KMS-11 (cell line): ENCODE results near the gene PDE11A.

ENCODE experiments used
- H2AFZ ChIP-seq: fragments of 200-600 bp; sonication (generic); 2 replicates; pipeline ENCODE4 v1.6.1; 2016; ENCODE audit warnings: antibody characterized with exemption, mixed run types, low read depth
- H3K27ac ChIP-seq: fragments of 200-600 bp; sonication (generic); 2 replicates; pipeline ENCODE4 v1.6.1; 2016; ENCODE audit warnings: mild to moderate bottlenecking, mixed run types
- H3K27me3 ChIP-seq: fragments of 200-600 bp; sonication (generic); 2 replicates; pipeline ENCODE4 v1.6.1; 2017; ENCODE audit warnings: mild to moderate bottlenecking, low read depth, mixed run types, moderate library complexity; ENCODE audit not compliant: insufficient read depth
- H3K36me3 ChIP-seq: fragments of 200-600 bp; sonication (generic); 2 replicates; pipeline ENCODE4 v1.6.1; 2017; ENCODE audit warnings: mild to moderate bottlenecking, mixed run types; ENCODE audit not compliant: insufficient read depth
- H3K4me1 ChIP-seq: fragments of 200-600 bp; sonication (generic); 2 replicates; pipeline ENCODE4 v1.6.1; 2016; ENCODE audit warnings: mild to moderate bottlenecking, low read depth, mixed run types; ENCODE audit not compliant: poor library complexity, severe bottlenecking
- H3K4me2 ChIP-seq: fragments of 200-600 bp; sonication (generic); 2 replicates; pipeline ENCODE4 v1.7.0; 2016; ENCODE audit warnings: mild to moderate bottlenecking, mixed run types
- H3K4me3 ChIP-seq: fragments of 200-600 bp; sonication (generic); IDR thresholded peaks from 2 replicates; pipeline ENCODE4 v1.6.1; 2017; ENCODE audit warnings: low read depth, low read length, mixed read lengths; ENCODE audit not compliant: insufficient read depth
- H3K79me2 ChIP-seq: fragments of 200-600 bp; sonication (generic); 2 replicates; pipeline ENCODE4 v1.6.1; 2016; ENCODE audit warnings: low read depth, mixed run types; ENCODE audit not compliant: insufficient read depth
- H3K9ac ChIP-seq: fragments of 200-600 bp; sonication (generic); 2 replicates; pipeline ENCODE4 v1.6.1; 2016; ENCODE audit warnings: mild to moderate bottlenecking, mixed run types
- H4K20me1 ChIP-seq: fragments of 200-600 bp; sonication (generic); 2 replicates; pipeline ENCODE4 v1.6.1; 2016; ENCODE audit warnings: mild to moderate bottlenecking, mixed run types; ENCODE audit not compliant: insufficient read depth
- CTCF ChIP-seq: fragments of 200-600 bp; sonication (generic); conservative IDR thresholded peaks from 2 replicates; pipeline ENCODE4 v1.6.1; 2017; ENCODE audit warnings: low read depth, mild to moderate bottlenecking, antibody characterized with exemption, low read length, moderate library complexity, mixed read lengths

The PDE11A gene

GRCh38 chr2:177629357-177630024, 443.1 kb downstream of the PDE11A start:
- Histone ChIP-seq H3K27me3 (no peaks in the 10 kb centered on the region), H3K36me3 (no peaks in the 10 kb centered on the region), H3K79me2 (no peaks in the 10 kb centered on the region), H3K4me3 (no peak overlapping the region), H3K9ac (no peak overlapping the region), H4K20me1 (no peaks in the 10 kb centered on the region), H2AFZ (peak overlapping the region; percentile 15; the same call in 1 of the 2 replicates), H3K4me2 (no peak overlapping the region), H3K27ac (no peak overlapping the region), H3K4me1 (peaks cover 16% of the 10 kb centered on the region)
- no peak for TF ChIP-seq CTCF

GRCh38 chr2:177628831-177629230, 443.7 kb downstream of the PDE11A start:
- Histone ChIP-seq H3K79me2 (no peaks in the 10 kb centered on the region), H3K27me3 (no peaks in the 10 kb centered on the region), H3K4me3 (no peak overlapping the region), H3K36me3 (no peaks in the 10 kb centered on the region), H3K4me1 (peaks cover 16% of the 10 kb centered on the region), H3K27ac (no peak overlapping the region), H3K4me2 (no peak overlapping the region), H4K20me1 (no peaks in the 10 kb centered on the region), H3K9ac (no peak overlapping the region), H2AFZ (no peak overlapping the region)
- no peak for TF ChIP-seq CTCF

- peak overlapping the region; percentile 29 for H3K4me2 ChIP-seq
- H3K79me2 ChIP-seq: no peaks in the 10 kb centered on the region
- peak overlapping the region; percentile 1; the same call in 1 of the 2 replicates for H3K9ac ChIP-seq
- no peak for TF ChIP-seq CTCF
- H2AFZ ChIP-seq: peak overlapping the region; percentile 41
- H3K4me1 ChIP-seq: peaks cover 16% of the 10 kb centered on the region
- no peaks in the 10 kb centered on the region for H4K20me1 ChIP-seq
- H3K27ac ChIP-seq: peak overlapping the region; percentile 27; the same call in 1 of the 2 replicates
- no peak overlapping the region for H3K4me3 ChIP-seq
- no peaks in the 10 kb centered on the region for H3K36me3 ChIP-seq
- no peaks in the 10 kb centered on the region for H3K27me3 ChIP-seq
Measured at GRCh38 chr2:177625744-177626650, 446.6 kb downstream of the PDE11A start.

- H3K27ac ChIP-seq: no peak overlapping the region
- H3K4me2 ChIP-seq: no peak overlapping the region
- H3K79me2 ChIP-seq: no peaks in the 10 kb centered on the region
- no peaks in the 10 kb centered on the region for H3K36me3 ChIP-seq
- H3K4me3 ChIP-seq: no peak overlapping the region
- peaks cover 13% of the 10 kb centered on the region for H3K4me1 ChIP-seq
- no peak overlapping the region for H3K9ac ChIP-seq
- no peaks in the 10 kb centered on the region for H4K20me1 ChIP-seq
- TF ChIP-seq CTCF: no peak
- no peaks in the 10 kb centered on the region for H3K27me3 ChIP-seq
- no peak overlapping the region for H2AFZ ChIP-seq
Measured at GRCh38 chr2:177622521-177622920, 450.1 kb downstream of the PDE11A start.
